SK-MEL-5 (cell line): ENCODE measurements around the gene SIGLEC6. TPM values are rescaled to one million over a fixed set of nuclear protein-coding genes. Genes with fewer than 3 reads are reported as not detected.

Source experiments
- DNase-seq: peaks from one replicate; pipeline ENCODE4 v3.0.0-alpha.2; 2016; ENCODE audit warnings: low read depth, low spot score
- in situ Hi-C: cut with HindIII; loops from 2 replicates; pipeline ENCODE4 v1.10.0; 2016; ENCODE audit warnings: low sequenced_read_pairs, high pct_unique_total_duplicates, low pct_unique_long_range_greater_than_20kb
- total RNA-seq: library from RNA; depleted of rRNA; stranded (reverse); fragments of >200 nt; shearing (Covaris generic); gene quantifications from 2 replicates; pipeline ENCODE4 v1.2.3, GENCODE V29; 2014

The SIGLEC6 gene
- total RNA-seq, 1 experiment from 2014 or later = not detected

DNA sequence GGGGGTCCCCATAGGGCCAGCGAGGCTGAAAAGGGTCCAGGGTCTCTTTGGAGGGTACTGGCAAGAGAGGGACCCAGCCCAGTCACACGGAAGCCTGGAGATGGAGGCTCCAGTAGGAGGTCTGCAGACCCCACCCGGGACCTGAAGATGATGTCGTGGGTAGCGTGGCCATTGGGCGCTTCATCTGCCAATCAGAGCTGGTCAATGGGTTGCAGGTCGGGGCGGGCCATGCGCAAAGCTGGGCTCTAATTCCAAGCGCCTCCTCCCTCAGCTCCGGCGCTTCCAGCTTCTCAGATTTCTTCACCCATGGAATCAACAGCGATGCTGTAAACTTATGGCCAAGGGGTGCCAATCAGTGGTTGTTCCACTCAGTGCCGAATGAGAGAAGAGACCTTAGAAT lies 40.8 kb downstream of the SIGLEC6 start:
- no peak for DNase-seq
- in situ Hi-C loops = no loop called here

DNA sequence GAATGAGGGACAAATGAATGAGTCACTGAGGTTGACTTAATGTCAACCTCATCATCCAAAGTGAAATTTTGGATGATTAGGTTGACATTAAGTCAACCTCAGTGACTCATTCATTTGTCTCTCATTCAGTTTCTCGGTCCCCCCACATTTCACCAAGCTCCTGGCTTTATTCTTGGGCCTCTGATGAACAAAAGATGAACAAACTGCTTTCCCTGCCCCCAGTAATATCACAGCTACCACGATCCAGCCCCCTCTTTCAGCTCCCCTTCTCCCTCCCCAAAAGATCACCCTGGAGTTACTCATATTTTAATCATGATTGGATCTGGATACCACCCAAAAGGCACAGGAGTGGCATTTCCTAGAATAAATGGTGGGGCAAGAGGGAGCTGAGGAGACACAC lies 42.4 kb downstream of the SIGLEC6 start:
- DNase-seq = no peak
- in situ Hi-C loops = no loop called here

DNA sequence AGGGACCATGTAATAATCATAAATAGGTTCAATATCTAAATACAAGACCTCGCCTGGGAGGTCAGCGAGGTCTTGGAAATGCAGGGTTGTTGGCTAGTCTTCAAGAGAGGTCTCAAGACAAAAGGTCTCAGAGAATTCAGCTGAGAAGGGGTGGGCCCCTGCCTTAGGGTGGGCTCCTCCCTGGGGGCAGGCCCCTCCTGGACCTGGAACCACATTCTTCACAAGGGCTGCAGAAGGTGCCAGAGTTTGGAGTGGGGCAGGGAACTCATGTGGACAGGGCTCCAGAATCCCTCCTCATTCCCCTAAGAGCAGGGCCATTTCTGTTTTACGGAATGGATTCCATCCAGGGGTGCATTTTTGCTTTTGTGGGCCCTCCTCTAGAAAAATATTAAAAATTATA lies 43.0 kb downstream of the SIGLEC6 start:
- in situ Hi-C loops = no loop called here

DNA sequence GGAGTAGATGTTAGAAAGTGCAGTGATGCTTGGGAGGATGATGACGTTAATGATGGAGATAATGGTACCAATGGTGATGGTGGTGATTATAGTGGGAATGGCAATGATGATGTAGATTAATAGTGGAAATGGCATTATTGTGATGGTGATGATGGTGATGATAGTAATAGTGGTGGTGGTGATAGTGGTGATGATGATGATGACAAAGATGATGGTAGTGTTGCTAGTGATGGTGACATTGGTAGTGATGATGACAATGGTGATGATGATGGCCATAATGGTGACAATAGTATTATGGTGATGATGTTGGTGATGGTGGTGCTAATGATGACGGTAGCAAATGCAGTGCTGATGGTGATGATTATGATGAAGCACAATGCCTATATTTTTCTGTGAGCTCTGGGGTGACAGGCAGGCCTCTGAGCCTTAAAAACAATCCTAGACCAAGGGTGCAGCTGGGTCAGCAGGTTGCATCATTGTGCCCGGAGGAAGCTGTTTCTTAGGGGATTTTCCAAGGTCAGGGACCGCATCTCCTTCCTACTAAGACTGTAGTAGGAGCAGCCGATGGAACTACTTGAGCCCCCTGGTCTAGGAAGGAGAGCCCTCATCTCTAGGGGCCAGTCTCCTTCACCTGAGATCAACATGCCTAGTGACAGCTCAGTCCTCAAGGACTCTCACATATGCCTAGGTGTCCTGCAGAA lies 45.4 kb downstream of the SIGLEC6 start:
- no peak for DNase-seq
- in situ Hi-C loops = no loop called here

More for the DNA sequence above, 43.0 kb downstream of the SIGLEC6 start:
- DNase-seq = no peak

DNA sequence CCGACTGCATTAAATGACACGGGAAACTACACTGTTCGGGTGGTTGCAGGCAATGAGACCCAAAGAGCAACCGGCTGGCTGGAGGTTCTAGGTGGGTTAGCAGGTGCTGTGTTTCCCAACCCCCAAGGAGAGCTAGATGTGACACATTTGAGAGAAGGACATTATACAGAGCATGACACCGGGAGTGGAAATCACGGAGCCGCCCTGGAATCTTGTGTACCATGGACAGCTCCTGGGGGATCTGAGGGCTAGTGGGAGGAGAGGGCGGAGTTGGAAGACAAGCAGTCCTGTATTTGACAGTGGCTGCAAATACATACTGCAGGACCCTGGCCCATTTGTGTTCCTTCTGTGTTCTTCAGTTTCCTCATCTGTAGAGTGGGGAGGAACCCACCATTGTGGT lies 50.9 kb downstream of the SIGLEC6 start:
- no peak for DNase-seq
- in situ Hi-C loops = no loop called here

DNA sequence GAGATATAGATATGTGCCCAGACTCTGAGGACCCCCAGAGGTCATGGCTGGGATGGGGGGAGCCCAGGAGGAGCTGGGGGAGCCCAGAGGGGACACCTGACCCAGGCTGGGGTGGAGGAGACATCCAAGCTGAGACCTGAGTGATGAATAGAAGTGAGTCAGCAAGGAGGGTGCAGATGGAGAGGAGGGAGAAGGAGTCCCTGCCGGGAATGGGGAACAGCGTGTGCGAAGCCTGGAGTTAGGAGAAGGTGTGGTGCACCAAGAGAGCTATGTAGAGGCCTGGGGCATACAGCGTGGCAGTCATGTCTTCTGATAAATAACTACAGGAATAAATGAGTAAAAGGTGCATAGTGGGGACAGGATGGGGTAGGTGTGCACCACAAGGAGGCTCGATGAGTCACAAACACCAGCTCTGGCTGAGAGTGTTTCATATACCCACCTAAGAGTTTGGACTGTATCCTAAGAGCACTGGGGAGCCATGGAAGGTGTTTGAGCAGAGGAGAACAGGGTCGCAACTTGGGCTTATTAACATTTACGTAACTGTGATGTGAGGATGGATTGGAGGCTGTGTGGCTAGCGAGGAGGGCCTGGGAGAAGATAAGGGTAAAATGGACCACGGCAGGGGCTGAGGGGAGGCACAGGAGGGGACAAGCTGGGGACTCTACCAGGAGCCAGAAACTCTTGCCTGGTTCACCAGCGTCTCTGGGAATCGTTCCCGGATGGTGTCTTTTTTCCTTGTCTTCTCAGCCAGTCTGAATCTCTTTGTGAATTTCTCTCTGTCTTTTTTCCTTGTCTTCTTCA lies 51.7 kb downstream of the SIGLEC6 start:
- in situ Hi-C loops = no loop called here

DNA sequence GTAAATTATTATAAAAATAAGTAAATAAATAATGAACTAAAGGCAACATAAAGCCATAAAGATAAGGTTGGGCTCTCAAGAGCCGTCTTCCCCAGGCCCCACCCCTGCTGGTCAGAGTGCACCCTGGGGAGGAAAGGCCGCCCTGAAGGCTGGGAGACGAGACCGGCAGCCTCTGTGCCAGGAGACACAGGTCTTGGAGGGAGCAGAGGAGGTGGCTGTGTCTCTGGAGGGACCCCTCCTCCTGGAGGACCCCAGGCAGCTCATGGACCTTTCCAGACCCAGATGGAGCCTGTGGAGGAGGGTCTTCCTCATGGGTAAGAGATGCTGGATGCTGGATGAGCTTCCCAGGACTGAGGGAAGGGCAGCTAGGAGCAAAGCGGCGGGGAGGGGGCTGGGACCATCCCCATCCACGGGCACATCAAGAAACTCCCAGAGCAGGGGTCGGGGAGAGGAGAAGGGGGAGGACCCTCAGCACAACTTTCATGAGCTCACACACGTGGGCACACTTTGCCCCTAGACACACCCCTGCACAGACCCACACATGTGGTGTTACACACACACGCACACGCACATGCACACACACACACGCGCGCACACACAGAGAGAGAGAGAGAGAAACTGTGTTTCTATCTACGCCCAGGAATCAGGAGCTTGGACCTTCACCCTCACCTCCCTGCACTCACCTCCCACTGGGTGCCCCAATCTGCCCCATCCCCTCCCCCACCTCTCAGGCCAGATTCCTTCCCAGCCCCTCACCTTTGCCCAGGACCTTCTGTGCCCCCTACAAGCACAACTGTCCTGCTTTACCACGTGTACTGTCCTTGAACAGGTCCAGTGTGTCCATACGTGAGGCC lies 52.9 kb downstream of the SIGLEC6 start, which contains the start of gene CEACAM18:
CEACAM18 (plus strand) TSS at position 159 of the 854 bp plus-strand sequence.
- DNase-seq = no peak
- in situ Hi-C loops = no loop called here

More for the DNA sequence above, 51.7 kb downstream of the SIGLEC6 start:
- DNase-seq = no peak

DNA sequence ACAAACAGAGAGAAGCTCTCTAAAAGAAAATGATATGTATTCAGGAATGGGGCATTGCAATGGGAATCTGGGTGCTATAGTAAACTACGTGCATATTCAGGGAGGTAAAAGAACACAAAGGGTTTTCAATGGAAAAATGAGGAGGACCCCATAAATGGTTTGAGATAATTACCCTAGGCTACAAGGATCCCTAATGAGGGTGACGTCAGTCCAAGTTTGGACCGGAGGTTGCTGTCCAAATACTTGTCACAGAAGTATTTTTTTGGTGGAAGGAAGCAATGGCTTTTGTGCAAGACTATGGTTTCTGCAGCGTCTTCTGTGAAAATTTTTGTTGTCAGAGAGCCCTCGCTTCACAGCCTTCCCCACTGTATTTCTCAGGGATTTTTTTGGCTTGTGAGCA lies 54.1 kb downstream of the SIGLEC6 start:
- in situ Hi-C loops = no loop called here

DNA sequence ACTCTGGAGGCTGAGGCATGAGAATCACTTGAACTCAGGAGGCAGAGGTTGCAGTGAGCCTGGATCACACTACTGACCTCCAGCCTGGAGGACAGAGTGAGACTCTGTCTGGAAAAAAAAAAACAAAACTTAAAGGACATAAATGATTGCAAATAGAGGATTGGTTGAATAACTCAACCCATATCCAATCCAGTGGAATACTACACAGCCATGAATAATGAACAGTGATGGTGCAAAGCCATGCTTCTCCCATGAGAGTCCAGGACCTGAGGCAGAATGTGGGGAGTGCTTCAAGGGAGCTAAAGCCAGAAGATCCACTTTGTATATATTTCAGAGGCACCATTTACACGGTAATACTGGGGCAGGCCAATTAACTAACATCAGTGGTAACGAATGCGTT lies 55.3 kb downstream of the SIGLEC6 start:
- DNase-seq = no peak
- in situ Hi-C loops = no loop called here

More for the DNA sequence above, 54.1 kb downstream of the SIGLEC6 start:
- no peak for DNase-seq

DNA sequence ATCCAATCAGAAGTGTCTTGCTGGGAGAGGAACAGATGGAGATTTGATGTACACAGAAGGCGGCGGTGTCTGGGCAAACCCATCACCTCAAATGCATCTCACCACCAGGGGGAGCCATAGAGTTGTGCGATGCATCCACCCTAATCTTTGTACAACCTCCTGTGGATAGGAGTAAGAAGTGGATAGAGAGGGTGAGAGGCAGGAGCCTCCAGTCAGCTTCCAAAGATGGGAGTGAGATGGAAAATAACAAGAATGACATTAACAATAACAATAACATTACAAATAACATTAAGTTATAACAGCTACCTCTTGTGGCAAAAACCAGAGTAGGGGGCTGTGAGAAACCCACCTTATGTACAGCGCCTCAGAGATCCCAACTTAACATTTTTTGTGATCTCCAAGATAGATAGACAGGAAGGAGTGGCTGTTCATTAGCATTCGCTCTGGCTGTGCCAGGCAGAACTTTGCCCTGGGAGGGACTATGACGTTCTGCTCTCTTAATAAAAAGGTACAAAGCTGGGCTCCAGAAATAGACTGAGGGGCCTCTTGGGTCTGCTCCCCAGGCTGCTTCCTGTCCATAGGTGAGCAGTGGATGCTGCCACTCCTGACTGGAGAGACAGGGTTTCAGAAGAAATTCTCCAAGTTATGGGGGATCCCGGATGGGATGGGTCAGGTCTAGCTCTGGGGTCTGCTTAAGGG lies 58.3 kb downstream of the SIGLEC6 start:
- DNase-seq = peak; percentile 77
- in situ Hi-C loops = no loop called here

DNA sequence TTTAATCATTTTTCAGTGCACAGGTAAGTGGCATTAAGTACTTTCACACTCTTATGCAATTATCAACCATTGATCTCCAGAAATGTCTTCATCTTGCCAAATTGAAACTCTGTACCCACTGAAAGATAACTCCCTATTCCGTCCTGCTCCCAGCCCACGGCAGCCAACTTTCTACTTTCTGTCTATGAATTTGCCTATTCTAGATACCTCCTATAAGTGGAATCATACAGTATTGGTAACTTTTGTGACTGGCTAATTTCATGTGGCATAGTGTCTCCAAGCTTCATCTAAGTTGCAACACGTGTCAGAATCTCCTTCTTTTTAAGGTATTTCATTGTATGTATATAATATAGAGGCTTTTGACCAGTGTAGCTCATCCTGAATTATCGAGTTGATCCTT lies 58.9 kb downstream of the SIGLEC6 start:
- in situ Hi-C loops = no loop called here

DNA sequence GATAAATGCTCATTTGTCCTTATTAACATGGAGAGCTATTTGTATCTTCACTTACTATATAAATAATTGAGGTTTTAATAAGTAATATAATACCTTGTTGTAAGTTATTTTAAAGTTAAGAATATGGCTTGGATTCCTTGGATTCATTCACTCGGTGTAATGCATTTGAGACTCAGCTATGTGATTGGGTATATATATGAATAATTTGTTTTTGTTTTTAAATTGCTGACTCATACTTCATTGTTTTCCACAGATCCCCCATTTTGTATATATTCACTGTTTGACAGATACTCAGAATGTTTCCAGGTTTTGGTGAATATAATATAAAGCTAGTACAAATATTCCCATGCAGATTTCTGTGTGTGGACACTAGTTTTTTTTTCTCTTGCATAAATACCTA lies 59.9 kb downstream of the SIGLEC6 start:
- DNase-seq = no peak
- in situ Hi-C loops = no loop called here

More for the DNA sequence above, 58.9 kb downstream of the SIGLEC6 start:
- DNase-seq = no peak

DNA sequence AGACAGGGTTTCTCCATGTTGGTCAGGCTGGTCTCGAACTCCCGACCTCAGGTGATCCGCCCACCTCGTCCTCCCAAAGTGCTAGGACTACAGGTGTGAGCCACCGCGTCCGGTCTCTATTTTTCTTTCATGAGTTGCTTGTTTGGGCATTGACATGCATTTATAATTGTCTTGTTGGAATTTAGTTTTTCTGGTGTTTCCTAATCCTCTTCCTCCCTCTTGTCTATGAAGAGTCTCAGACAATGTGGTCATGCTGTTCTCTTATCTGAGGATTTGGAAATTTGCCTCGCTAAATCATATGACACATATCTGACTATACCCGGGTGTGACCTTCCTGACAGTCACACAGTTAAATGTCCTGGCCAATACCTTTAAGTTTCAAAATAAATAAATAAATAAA lies 60.5 kb downstream of the SIGLEC6 start:
- in situ Hi-C loops = no loop called here
- no peak for DNase-seq

DNA sequence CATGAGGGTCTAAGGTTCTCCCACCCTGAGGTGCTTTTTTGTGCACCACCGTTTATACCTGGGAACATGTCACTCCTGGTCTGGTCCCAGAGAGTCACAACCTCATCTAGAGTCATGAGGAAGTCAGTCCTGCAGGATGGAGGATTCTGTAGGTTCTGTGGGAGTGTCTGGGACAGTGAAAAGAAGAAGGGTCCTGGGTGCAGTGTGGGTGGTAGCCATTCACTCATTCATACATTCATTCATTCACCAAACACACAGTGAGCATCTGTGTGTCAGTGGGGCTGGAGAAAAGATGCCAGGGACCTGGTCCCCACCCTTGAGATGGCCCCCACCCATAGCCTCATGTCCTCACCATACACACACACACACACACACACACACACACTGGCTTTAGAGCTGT lies 61.8 kb downstream of the SIGLEC6 start:
- DNase-seq = no peak
- in situ Hi-C loops = no loop called here

DNA sequence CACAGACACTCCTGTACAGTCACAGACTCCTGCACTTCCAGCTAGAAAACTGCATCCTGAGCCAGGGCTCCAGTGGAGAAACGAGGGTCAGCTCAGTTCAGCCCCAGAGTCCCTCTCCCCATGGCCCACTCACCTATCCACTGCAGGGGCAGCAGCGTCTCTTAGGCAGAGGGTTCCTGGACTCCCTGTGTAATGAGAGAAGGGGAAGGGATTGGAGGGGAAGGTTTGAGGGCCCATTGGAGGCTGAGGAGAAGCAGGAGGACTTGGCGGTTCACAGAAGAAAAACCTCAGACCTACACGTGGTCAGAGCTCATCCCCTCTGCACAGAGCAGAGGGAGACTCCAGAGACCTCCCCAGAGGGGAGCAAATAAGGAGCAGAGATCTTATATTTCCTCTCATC lies 62.3 kb downstream of the SIGLEC6 start:
- in situ Hi-C loops = no loop called here
- DNase-seq = no peak

DNA sequence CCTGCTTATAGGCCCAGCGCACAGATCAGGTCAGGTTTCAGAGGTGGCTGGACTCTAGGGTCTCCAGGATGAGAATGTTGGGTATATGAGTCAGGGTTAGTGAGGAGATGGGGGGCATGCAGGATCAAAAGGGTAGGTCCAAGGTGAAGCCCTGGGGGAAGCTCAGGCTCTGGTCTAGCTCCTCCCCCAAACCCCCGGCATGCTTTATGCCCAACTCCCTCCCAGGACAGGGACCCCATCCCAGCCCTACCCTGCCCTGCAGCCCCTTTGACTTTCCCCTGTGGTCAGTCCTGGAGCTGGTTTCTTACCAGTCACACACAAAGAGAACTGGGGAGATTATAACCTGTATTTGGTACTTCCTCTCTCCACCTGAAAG lies 62.9 kb downstream of the SIGLEC6 start:
- in situ Hi-C loops = no loop called here
- no peak for DNase-seq

DNA sequence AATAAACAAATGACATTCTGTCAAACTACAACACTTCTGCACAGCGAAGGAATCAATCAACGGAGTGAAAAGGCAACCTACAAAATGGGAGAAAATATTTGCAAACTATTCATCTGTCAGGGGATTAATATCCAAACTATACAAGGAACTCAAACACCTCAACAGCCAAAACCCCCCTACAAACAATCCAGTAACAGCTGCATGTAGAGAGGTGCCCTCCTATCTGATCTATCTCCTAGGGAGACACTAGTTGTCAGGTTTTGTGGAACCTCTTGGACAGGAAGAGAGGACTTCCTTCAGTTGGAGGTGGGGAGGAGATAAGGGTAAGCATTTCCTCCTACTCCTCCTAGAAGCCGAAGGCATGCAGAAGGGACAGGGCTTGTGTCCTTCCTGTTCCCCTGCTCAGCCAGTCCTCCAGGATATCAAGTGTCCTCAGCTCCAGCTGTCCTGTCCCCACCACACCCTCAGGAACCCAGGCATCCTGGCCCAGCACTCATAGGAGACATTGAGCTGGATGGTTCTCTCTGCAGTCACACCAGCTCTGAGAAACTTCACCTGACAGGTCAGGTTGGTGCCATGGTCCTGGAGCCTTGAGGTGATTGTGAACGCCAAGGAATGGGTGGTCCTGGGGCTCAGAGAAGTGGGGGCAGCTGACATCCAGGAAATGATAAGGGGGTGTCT lies 63.5 kb downstream of the SIGLEC6 start:
- DNase-seq = no peak
- in situ Hi-C loops = no loop called here
